Left lung (tissue), 10 donors: ENCODE data around the gene HMOX2. TPM values are rescaled to one million over a fixed set of nuclear protein-coding genes. Genes with fewer than 3 reads are reported as not detected.
A peak's percentile ranks its signal among the peaks of the same experiment; 100 is the strongest.

Experiments used
- ATAC-seq: fragments of 200-7000 bp; cut with Tn5 transposase; one replicate; pipeline ENCODE4 v1.9.1; 2020; ENCODE audit warnings: moderate library complexity
- DNase-seq, 4 donors: peaks; one replicate each; pipeline ENCODE4 v3.0.0-alpha.2; 2013 to 2020
- H3K27ac ChIP-seq, 2 donors: fragments of 200-600 bp; sonication (generic) in 1 of 2; one replicate each; pipeline versions ENCODE4 v1.5.0 to v1.8.0; 2020 to 2021
- H3K27me3 ChIP-seq, 2 donors: fragments of 200-600 bp; sonication (generic) in 1 of 2; one replicate each; pipeline versions ENCODE4 v1.5.0 to v1.8.0; 2020 to 2021
- H3K36me3 ChIP-seq, 2 donors: fragments of 200-600 bp; sonication (generic) in 1 of 2; one replicate each; pipeline versions ENCODE4 v1.5.0 to v1.8.0; 2020 to 2021
- H3K4me1 ChIP-seq, 2 donors: fragments of 200-600 bp; one replicate each; pipeline ENCODE4 v1.8.0; 2021
- H3K4me3 ChIP-seq, 2 donors: fragments of 200-600 bp; sonication (generic) in 1 of 2; one replicate each; pipeline versions ENCODE4 v1.5.0 to v1.8.0; 2020 to 2021; ENCODE audit warnings: mild to moderate bottlenecking in 1 of 2
- H3K9me3 ChIP-seq, 2 donors: fragments of 200-600 bp; sonication (generic) in 1 of 2; one replicate each; pipeline versions ENCODE4 v1.5.0 to v1.8.0; 2020 to 2021
- CTCF ChIP-seq, 2 donors: fragments of 200-600 bp; sonication (generic) in 1 of 2; IDR thresholded peaks; one replicate each; pipeline versions ENCODE4 v1.5.0 to v1.8.0; 2021; ENCODE audit warnings: antibody characterized with exemption in 2 of 2
- intact Hi-C, 2 donors: fragments of 100-400 bp; cut with DNase I; formaldehyde crosslinking; loops; one replicate each; pipeline versions ENCODE4 v1.11.2 to v1.14.2; 2022
- polyA plus RNA-seq, 6 donors: library from polyadenylated mRNA; unstranded; fragments of 120-200 nt; gene quantifications; one replicate each; pipeline ENCODE4 v1.2.1, GENCODE V29; 2013; ENCODE audit not compliant: insufficient read length in 6 of 6
- total RNA-seq, 2 donors: library from RNA; stranded (reverse); fragmentation: NEBNext Ultra II Directional; extraction: Animal tissue kit (Norgen Biotek cat#: 25700); gene quantifications; one replicate each; pipeline ENCODE4 v1.2.1, GENCODE V29; 2021
- donor health status: DM: no; HTN: yes; CAD: no.
- donor health status: DM: no; HTN: no; CAD: no.

HMOX2 gene
- total and polyA plus RNA-seq, 8 donors = 36.2 to 52.1 (median 39.5) TPM

GRCh38 chr16:4498546-4499195, 22.5 kb downstream of the HMOX2 start:
- peaks cover 16 to 39% of the 10 kb centered on the region in 2 donors for H3K4me1 ChIP-seq
- DNase-seq = no peak
- H3K9me3 ChIP-seq = no peaks in the 10 kb centered on the region
- intact Hi-C loops = no loop called here
- no peak overlapping the region for H3K27ac ChIP-seq
- peaks cover 0 to 22% of the 10 kb centered on the region in 2 donors for H3K36me3 ChIP-seq
- TF ChIP-seq CTCF (IDR thresholded peaks at IDR 0.05) = no peak
- no peaks in the 10 kb centered on the region for H3K27me3 ChIP-seq
- no peak overlapping the region for H3K4me3 ChIP-seq
- ATAC-seq = no peak

GRCh38 chr16:4499196-4499555, 23.0 kb downstream of the HMOX2 start:
- ATAC-seq (no peak), DNase-seq (no peak)
- H3K36me3 ChIP-seq = peaks cover 0 to 22% of the 10 kb centered on the region in 2 donors
- H3K9me3 ChIP-seq = no peaks in the 10 kb centered on the region
- peaks cover 16 to 43% of the 10 kb centered on the region in 2 donors for H3K4me1 ChIP-seq
- intact Hi-C loops = no loop called here
- H3K4me3 ChIP-seq = no peak overlapping the region
- H3K27ac ChIP-seq = no peak overlapping the region
- TF ChIP-seq CTCF (IDR thresholded peaks at IDR 0.05) = no peak
- no peaks in the 10 kb centered on the region for H3K27me3 ChIP-seq

GRCh38 chr16:4500272-4500671, 24.1 kb downstream of the HMOX2 start:
- Histone ChIP-seq H3K27me3 (no peaks in the 10 kb centered on the region), H3K9me3 (no peaks in the 10 kb centered on the region), H3K27ac (peak overlapping the region; percentile 34 to 40), H3K4me1 (peaks cover 16 to 43% of the 10 kb centered on the region in 2 donors), H3K4me3 (no peak overlapping the region), H3K36me3 (peaks cover 0 to 22% of the 10 kb centered on the region in 2 donors)
- DNase-seq (no peak), ATAC-seq (peak; percentile 92)
- no peak for TF ChIP-seq CTCF (IDR thresholded peaks at IDR 0.05)
- intact Hi-C loops = no loop called here

GRCh38 chr16:4501071-4501478, 24.9 kb downstream of the HMOX2 start:
- Histone ChIP-seq H3K9me3 (no peaks in the 10 kb centered on the region), H3K27me3 (no peaks in the 10 kb centered on the region), H3K4me1 (peaks cover 16 to 49% of the 10 kb centered on the region in 2 donors), H3K27ac (peak overlapping the region; percentile 34 to 40), H3K36me3 (peaks cover 0 to 22% of the 10 kb centered on the region in 2 donors), H3K4me3 (no peak overlapping the region)
- TF ChIP-seq CTCF (IDR thresholded peaks at IDR 0.05) = no peak
- DNase-seq (no peak), ATAC-seq (peak; percentile 43)
- intact Hi-C loops = no loop called here

GRCh38 chr16:4505356-4506147, 29.4 kb downstream of the HMOX2 start:
- peak in 1 of 4 donors; percentile 72 for DNase-seq
- peak; percentile 18 for ATAC-seq
- Histone ChIP-seq H3K4me3 (no peak overlapping the region), H3K9me3 (no peaks in the 10 kb centered on the region), H3K36me3 (peaks cover 5 to 38% of the 10 kb centered on the region in 2 donors), H3K27ac (peak overlapping the region; percentile 29 to 79), H3K4me1 (peaks cover 12 to 52% of the 10 kb centered on the region in 2 donors), H3K27me3 (no peaks in the 10 kb centered on the region)
- no peak for TF ChIP-seq CTCF (IDR thresholded peaks at IDR 0.05)
- intact Hi-C loops = loop anchor here in 1 of 2 donors (5.0 kb wide), 1 partner anchor 42 kb away; no protein-coding TSS in a partner anchor
